ENCODE results near the gene TNFRSF12A. TPM values are rescaled to one million over a fixed set of nuclear protein-coding genes. Genes with fewer than 3 reads are reported as not detected.

Gene TNFRSF12A
- total RNA-seq, 1 experiment from 2014 or later = 62.5 TPM

- POLR2A ChIA-PET = no interaction called here
- intact Hi-C loops (cut with micrococcal nuclease; ENCODE audit: unreplicated experiment) = no loop called here
- CTCF ChIA-PET = no interaction called here
- H3K4me3 Mint-ChIP-seq (ENCODE audit: unreplicated experiment) = no peak overlapping the region
- Histone ChIP-seq H3K4me1 (peaks cover 11% of the 10 kb centered on the region), H3K36me3 (ENCODE audit: control insufficient read depth, insufficient read depth, low read length) (no peaks in the 10 kb centered on the region; the same call in 1 of the 2 replicates), H3K9me3 (no peaks in the 10 kb centered on the region), H3K4me3 (ENCODE audit: low read depth, low read length) (no peak overlapping the region), H3K27me3 (replicated peaks; ENCODE audit: control insufficient read depth, insufficient read depth, low read length) (no peaks in the 10 kb centered on the region)
- BruUV-seq (replicated peaks) = no TSS peak
- no peaks in the 10 kb centered on the region for H3K9me3 Mint-ChIP-seq (ENCODE audit: unreplicated experiment)
- no peak overlapping the region for H3K27ac Mint-ChIP-seq (ENCODE audit: unreplicated experiment)
- H3K27me3 Mint-ChIP-seq (ENCODE audit: insufficient read depth, unreplicated experiment) = no peaks in the 10 kb centered on the region
- H3K4me1 Mint-ChIP-seq (ENCODE audit: low read depth, unreplicated experiment) = no peaks in the 10 kb centered on the region
- DNase-seq = no peak
- H3K36me3 Mint-ChIP-seq (ENCODE audit: insufficient read depth, unreplicated experiment) = peaks cover 39% of the 10 kb centered on the region
- TF ChIP-seq CTCF (IDR thresholded peaks at IDR 0.05; ENCODE audit: insufficient read depth in 1 of 2, low read depth in 1 of 2, low read length in 1 of 2, severe bottlenecking in 1 of 2, unreplicated experiment in 1 of 2) = no peak
These were observed 43.5 kb upstream of the TNFRSF12A start for GRCh38 chr16:2976673-2977072.

GRCh38 chr16:2977440-2977839, 42.7 kb upstream of the TNFRSF12A start:
- Mint-ChIP-seq H3K4me1 (ENCODE audit: low read depth, unreplicated experiment) (no peaks in the 10 kb centered on the region), H3K36me3 (ENCODE audit: insufficient read depth, unreplicated experiment) (peaks cover 32% of the 10 kb centered on the region), H3K27me3 (ENCODE audit: insufficient read depth, unreplicated experiment) (no peaks in the 10 kb centered on the region), H3K9me3 (ENCODE audit: unreplicated experiment) (no peaks in the 10 kb centered on the region), H3K27ac (ENCODE audit: unreplicated experiment) (no peak overlapping the region), H3K4me3 (ENCODE audit: unreplicated experiment) (no peak overlapping the region)
- Histone ChIP-seq H3K36me3 (ENCODE audit: control insufficient read depth, insufficient read depth, low read length) (no peaks in the 10 kb centered on the region; the same call in 1 of the 2 replicates), H3K9me3 (no peaks in the 10 kb centered on the region), H3K4me1 (peaks cover 11% of the 10 kb centered on the region), H3K27me3 (replicated peaks; ENCODE audit: control insufficient read depth, insufficient read depth, low read length) (no peaks in the 10 kb centered on the region), H3K4me3 (ENCODE audit: low read depth, low read length) (no peak overlapping the region)
- no peak for TF ChIP-seq CTCF (IDR thresholded peaks at IDR 0.05; ENCODE audit: insufficient read depth in 1 of 2, low read depth in 1 of 2, low read length in 1 of 2, severe bottlenecking in 1 of 2, unreplicated experiment in 1 of 2)
- ChIA-PET POLR2A (no interaction called here), CTCF (interaction anchor here (0.7 kb wide), 1 partner anchor 20 kb away, joined by 3 read pairs; no protein-coding TSS in a partner anchor)
- no TSS peak for BruUV-seq (replicated peaks)
- no peak for DNase-seq
- intact Hi-C loops (cut with micrococcal nuclease; ENCODE audit: unreplicated experiment) = no loop called here

GRCh38 chr16:2979669-2980226, 40.4 kb upstream of the TNFRSF12A start:
- Mint-ChIP-seq H3K4me1 (ENCODE audit: low read depth, unreplicated experiment) (no peaks in the 10 kb centered on the region), H3K9me3 (ENCODE audit: unreplicated experiment) (no peaks in the 10 kb centered on the region), H3K36me3 (ENCODE audit: insufficient read depth, unreplicated experiment) (peaks cover 18% of the 10 kb centered on the region), H3K27me3 (ENCODE audit: insufficient read depth, unreplicated experiment) (no peaks in the 10 kb centered on the region), H3K27ac (ENCODE audit: unreplicated experiment) (peak overlapping the region; percentile 80), H3K4me3 (ENCODE audit: unreplicated experiment) (peak overlapping the region; percentile 91)
- BruUV-seq (replicated peaks) = TSS peak; percentile 56
- intact Hi-C loops (cut with micrococcal nuclease; ENCODE audit: unreplicated experiment) = no loop called here
- peaks cover 16% of the 10 kb centered on the region for H3K4me1 ChIP-seq
- POLR2A ChIA-PET = interaction anchor here (0.7 to 1.5 kb wide), 3 partner anchors 24 to 63 kb away, joined by 3 to 5 read pairs (median 5); no protein-coding TSS in a partner anchor
- peak in 1 of 2 experiments; percentile 60 for DNase-seq
- CTCF ChIA-PET = interaction anchor here (0.6 to 1.7 kb wide), 2 partner anchors 10 to 171 kb away, joined by 5 to 6 read pairs; partner anchors contain the start of gene PAQR4
- H3K36me3 ChIP-seq (ENCODE audit: control insufficient read depth, insufficient read depth, low read length) = no peaks in the 10 kb centered on the region; the same call in 1 of the 2 replicates
- H3K27me3 ChIP-seq (replicated peaks; ENCODE audit: control insufficient read depth, insufficient read depth, low read length) = no peaks in the 10 kb centered on the region
- TF ChIP-seq CTCF (IDR thresholded peaks at IDR 0.05; ENCODE audit: insufficient read depth in 1 of 2, low read depth in 1 of 2, low read length in 1 of 2, severe bottlenecking in 1 of 2, unreplicated experiment in 1 of 2) = no peak
- no peaks in the 10 kb centered on the region for H3K9me3 ChIP-seq
- H3K4me3 ChIP-seq (ENCODE audit: low read depth, low read length) = peak overlapping the region; percentile 82

Data from Caco-2 (cell line).